Measurements from ENCODE around the gene SUSD4.

The SUSD4 gene

DNA sequence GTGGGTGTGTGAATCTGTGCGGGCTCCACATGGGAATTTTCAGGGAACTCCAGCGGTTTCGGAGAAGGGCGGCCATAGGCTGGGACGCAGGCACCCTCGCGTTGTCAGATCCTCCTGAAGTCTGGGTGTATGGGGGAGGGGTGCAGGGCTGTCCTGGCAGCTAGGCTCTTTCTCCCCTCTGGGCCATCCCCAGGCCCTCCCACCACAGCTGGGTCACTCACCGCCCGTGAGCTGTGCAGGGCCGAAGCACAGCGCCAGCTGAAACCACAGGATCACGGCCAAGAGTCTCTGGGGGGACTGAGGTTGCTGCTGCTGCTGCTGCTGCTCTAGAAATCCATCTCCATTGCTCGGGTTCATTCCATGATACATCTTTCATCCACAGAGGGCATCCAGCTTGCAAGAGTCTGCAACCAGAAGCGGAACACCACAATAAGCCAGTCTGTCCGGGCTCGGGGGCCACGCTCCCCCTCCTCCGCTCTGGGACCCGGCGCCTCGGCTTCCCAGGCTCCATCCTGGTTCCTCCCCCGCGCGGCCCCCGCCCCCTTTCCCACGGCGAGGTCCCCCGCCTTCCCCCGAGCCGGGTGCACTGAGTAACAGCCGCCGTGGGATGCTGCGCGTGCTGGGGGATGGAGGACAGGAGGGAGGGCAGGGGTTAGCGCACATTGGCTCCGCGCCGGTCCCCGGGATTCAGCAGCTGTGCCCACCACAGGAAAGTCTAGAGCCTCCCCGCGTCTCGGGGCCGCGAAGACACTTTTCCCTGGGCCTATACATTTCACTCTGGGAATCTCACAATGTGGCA is 720 bp downstream of the SUSD4 start:
- DNase-seq (ENCODE audit: low read depth, low spot score), result no peak

DNA sequence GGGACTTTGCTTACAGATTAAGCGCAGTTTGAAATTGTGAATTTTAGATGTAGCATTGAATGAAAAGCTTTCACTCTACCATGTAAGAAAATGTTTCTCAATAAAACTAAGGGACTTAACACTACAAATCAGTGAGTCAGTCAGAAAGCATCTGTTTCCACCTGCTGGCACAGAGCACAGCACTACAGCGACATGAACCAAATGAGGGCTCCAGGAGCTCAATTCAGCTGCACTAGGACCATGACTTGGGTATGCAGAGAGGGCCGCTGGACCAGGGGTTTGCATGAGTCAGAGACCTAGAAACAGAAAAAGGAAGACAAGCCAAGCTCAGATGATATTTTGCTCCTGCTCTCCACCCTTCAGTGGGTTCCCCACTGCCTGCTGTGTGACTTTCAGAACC is 5.2 kb downstream of the SUSD4 start:
- DNase-seq (ENCODE audit: low read depth, low spot score), result no peak

DNA sequence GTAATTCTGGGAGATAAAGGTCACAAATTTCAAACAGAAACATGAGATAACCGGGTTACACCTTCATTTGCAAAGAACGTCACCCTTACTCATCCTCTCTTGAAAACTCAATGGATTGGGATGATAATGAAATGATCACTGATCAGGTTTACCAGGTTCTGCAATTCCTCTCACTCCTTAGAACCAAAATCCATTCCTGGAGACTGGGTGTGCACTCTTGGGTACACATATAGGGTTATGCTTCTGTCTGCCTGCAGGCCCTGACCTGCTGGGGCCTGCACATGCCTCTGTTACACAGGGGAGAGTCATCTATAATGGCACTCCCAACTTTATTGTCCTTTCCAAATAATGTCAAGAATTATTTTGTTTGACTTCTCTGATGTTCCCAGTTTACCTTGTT is 8.3 kb downstream of the SUSD4 start:
- no peak for DNase-seq (ENCODE audit: low read depth, low spot score)

- no peak for DNase-seq (ENCODE audit: low read depth, low spot score)
Observed at GRCh38 chr1:223353939-223354338, 10.0 kb downstream of the SUSD4 start.

GRCh38 chr1:223352944-223353343 is 11.0 kb downstream of the SUSD4 start:
- DNase-seq (ENCODE audit: low read depth, low spot score), result no peak

DNA sequence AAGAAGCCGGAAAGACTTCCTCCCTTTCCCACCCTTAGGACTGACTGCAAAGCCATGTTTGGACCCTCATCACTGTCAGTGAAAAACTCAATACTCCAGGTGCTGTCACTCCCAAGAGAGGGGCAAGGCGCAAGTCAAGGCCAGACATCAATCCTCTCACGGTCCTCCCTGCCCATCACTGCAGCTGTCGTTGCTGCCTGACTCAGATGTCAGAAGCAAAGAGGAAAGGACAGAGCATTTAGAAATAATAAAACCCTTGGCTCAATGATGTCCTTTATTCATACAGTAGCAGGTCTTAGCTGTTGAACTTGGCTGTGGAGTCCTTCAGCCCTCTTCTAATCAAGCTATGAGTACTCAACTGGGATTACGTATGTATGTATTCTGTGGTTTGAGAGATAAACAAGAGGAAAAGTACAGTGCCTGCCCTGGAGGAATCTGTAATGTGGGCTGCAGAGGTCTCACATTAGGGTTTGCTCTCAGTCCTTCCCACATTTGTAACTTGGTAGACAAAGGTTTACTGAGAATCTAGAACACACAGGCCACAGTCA is 13.5 kb downstream of the SUSD4 start:
- DNase-seq (ENCODE audit: low read depth, low spot score), result no peak

- no peak for DNase-seq (ENCODE audit: low read depth, low spot score)
Observed at GRCh38 chr1:223349241-223349640, 14.7 kb downstream of the SUSD4 start.

- DNase-seq (ENCODE audit: low read depth, low spot score), result no peak
Observed at GRCh38 chr1:223348439-223348838, 15.5 kb downstream of the SUSD4 start.

- DNase-seq (ENCODE audit: low read depth, low spot score), result no peak
Observed at GRCh38 chr1:223347583-223347982, 16.4 kb downstream of the SUSD4 start.

- DNase-seq (ENCODE audit: low read depth, low spot score), result no peak
Observed at GRCh38 chr1:223346311-223346710, 17.7 kb downstream of the SUSD4 start.

- DNase-seq (ENCODE audit: low read depth, low spot score), result no peak
Observed at GRCh38 chr1:223345720-223346119, 18.3 kb downstream of the SUSD4 start.

- DNase-seq (ENCODE audit: low read depth, low spot score), result no peak
Observed at GRCh38 chr1:223344491-223344890, 19.5 kb downstream of the SUSD4 start.

- DNase-seq (ENCODE audit: low read depth, low spot score), result no peak
Observed at GRCh38 chr1:223343692-223344091, 20.3 kb downstream of the SUSD4 start.

DNA sequence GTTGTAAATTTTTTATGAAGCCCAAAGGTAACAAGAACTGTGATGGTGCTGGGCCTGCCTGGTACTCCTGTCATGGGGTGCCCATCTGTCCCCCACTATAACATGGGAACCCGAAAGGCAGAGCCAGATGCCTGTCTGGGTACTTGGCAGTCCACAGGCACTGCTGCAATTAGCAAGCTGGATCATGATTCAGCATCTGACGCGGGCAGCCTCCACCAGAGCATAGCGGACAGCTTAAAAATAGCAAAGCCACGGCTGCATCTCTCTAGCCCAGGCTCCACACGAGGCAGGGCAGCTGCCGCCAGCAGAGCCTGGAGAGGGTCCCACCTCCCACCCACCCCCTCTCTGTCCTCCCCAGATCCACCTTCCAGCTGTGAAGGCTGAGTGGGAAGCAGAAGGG is 22.9 kb downstream of the SUSD4 start:
- DNase-seq (ENCODE audit: low read depth, low spot score), result no peak

- no peak for DNase-seq (ENCODE audit: low read depth, low spot score)
Observed at GRCh38 chr1:223340637-223341036, 23.3 kb downstream of the SUSD4 start.

DNA sequence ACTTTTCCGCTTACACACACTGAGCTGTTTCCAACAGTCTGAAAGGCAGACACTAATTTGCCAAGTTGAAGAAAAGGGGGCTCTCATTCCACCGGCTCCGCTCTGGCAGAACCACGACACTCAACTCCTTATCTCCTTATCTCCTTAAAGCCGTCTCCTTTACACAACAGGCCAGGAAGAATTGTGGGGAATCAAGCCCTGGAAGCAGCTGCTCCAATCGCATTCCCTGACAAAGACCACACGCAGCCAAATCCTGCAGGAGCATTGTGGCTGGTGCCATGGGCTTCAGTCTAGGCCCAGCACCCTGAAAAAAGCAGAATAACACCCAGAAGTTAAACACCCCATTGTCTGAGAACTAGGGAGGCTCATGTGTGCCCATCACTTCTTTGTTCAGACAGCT is 24.1 kb downstream of the SUSD4 start:
- no peak for DNase-seq (ENCODE audit: low read depth, low spot score)

- no peak for DNase-seq (ENCODE audit: low read depth, low spot score)
Observed at GRCh38 chr1:223338811-223339746, 24.9 kb downstream of the SUSD4 start.

DNA sequence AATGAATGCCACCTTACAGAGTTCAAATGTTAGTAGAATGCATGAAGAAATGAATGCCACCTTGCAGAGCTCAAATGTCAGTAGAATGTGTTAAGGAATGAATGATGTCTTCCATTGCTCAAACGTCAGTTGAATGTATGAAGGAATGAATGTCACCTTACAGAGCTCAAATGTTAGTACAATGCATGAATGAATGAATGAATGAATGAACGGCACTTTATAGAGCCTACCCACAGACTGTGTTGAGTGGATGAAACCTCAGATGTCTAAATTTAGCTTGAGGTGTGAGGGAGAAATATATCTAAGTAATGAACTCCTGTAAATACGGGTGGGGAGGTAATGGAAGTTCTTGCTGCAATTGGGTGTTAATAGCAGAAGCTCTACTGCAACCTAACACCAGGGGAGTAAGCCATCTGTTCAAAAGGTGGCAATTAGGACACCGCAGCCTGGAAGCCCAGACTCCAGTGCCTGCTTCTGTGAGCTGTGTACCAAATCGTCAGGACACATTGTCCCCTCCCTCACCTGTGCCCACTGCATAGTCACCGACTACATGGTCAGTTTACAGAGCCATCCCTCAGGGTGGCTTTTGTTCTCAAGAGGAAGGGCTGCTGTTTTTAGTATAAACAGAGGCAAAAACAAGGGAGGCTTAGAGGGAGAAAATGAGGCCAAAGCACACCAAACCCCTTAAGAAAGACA is 26.7 kb downstream of the SUSD4 start:
- no peak for DNase-seq (ENCODE audit: low read depth, low spot score)

- DNase-seq (ENCODE audit: low read depth, low spot score), result no peak
Observed at GRCh38 chr1:223334156-223334555, 29.8 kb downstream of the SUSD4 start.

- DNase-seq (ENCODE audit: low read depth, low spot score), result no peak
Observed at GRCh38 chr1:223332997-223333396, 31.0 kb downstream of the SUSD4 start.

GRCh38 chr1:223331929-223332328 is 32.0 kb downstream of the SUSD4 start:
- no peak for DNase-seq (ENCODE audit: low read depth, low spot score)

GRCh38 chr1:223331301-223331700 is 32.7 kb downstream of the SUSD4 start:
- DNase-seq (ENCODE audit: low read depth, low spot score), result no peak
